MCF 10A (cell line): ENCODE results near the gene PHF14. TPM values are rescaled to one million over a fixed set of nuclear protein-coding genes. Genes with fewer than 3 reads are reported as not detected.

Experiments used
- BruUV-seq: library from RNA; stranded (reverse); fragments of 400-500 nt; replicated peaks from 2 replicates; lab custom pipeline; 2021; lab: Mats Ljungman, UMichigan
- CTCF ChIA-PET: fragments of 300-600 bp; sonication (Branson Sonifier 250); formaldehyde crosslinking; extraction: SDS; loops from one replicate; lab custom pipeline; 2021; ENCODE audit warnings: antibody characterized with exemption, inconsistent platforms; lab: Yijun Ruan, JAX
- POLR2A ChIA-PET: fragments of 300-600, 350-650 bp; sonication (Branson Sonifier 250); formaldehyde crosslinking; extraction: SDS; loops from one replicate; lab custom pipeline; 2020; ENCODE audit warnings: antibody characterized with exemption, inconsistent platforms; lab: Yijun Ruan, JAX
- DNase-seq: peaks from one replicate; pipeline ENCODE4 v3.0.0-alpha.2; 2018; ENCODE audit not compliant: unreplicated experiment
- H3K27ac Mint-ChIP-seq: one replicate; pipeline ENCODE4 v1.8.0; 2022; ENCODE audit warnings: mild to moderate bottlenecking, low read depth, mixed read lengths; ENCODE audit not compliant: unreplicated experiment
- H3K27me3 Mint-ChIP-seq: one replicate; pipeline ENCODE4 v1.8.0; 2022; ENCODE audit warnings: mixed read lengths; ENCODE audit not compliant: insufficient read depth, unreplicated experiment
- H3K36me3 Mint-ChIP-seq: one replicate; pipeline ENCODE4 v1.8.0; 2022; ENCODE audit warnings: mild to moderate bottlenecking, moderate library complexity, mixed read lengths; ENCODE audit not compliant: insufficient read depth, unreplicated experiment
- H3K4me1 Mint-ChIP-seq: one replicate; pipeline ENCODE4 v1.8.0; 2022; ENCODE audit warnings: mixed read lengths; ENCODE audit not compliant: insufficient read depth, unreplicated experiment
- H3K4me3 Mint-ChIP-seq: one replicate; pipeline ENCODE4 v1.8.0; 2022; ENCODE audit warnings: mild to moderate bottlenecking, moderate library complexity, mixed read lengths; ENCODE audit not compliant: unreplicated experiment
- H3K9me3 Mint-ChIP-seq: one replicate; pipeline ENCODE4 v1.8.0; 2022; ENCODE audit warnings: mixed read lengths; ENCODE audit not compliant: unreplicated experiment
- CTCF ChIP-seq: fragments of 200-600 bp; IDR thresholded peaks from one replicate; pipeline ENCODE4 v1.8.0; 2022; ENCODE audit warnings: antibody characterized with exemption, mild to moderate bottlenecking; ENCODE audit not compliant: unreplicated experiment
- intact Hi-C: fragments of 100-400 bp; cut with micrococcal nuclease; formaldehyde crosslinking; loops from 2 replicates; pipeline ENCODE4 v1.14.1; 2022
- total RNA-seq: library from RNA; stranded (reverse); gene quantifications from 2 replicates; pipeline ENCODE4 v1.2.3, GENCODE V29; 2022

Gene PHF14
- total RNA-seq, 1 experiment from 2014 or later: 39.6 TPM

- TF ChIP-seq CTCF: no peak
- POLR2A ChIA-PET: interaction anchor here (0.6 kb wide), 1 partner anchor 28 kb away, joined by 3 read pairs; no protein-coding TSS in a partner anchor
- Mint-ChIP-seq H3K27me3 (no peaks in the 10 kb centered on the region), H3K36me3 (peaks cover 28% of the 10 kb centered on the region), H3K4me1 (no peaks in the 10 kb centered on the region), H3K4me3 (no peak overlapping the region), H3K27ac (no peak overlapping the region), H3K9me3 (no peaks in the 10 kb centered on the region)
- intact Hi-C loops: no loop called here
- no peak for DNase-seq
- BruUV-seq: no TSS peak
- CTCF ChIA-PET: interaction anchor here (0.8 kb wide), 1 partner anchor 158 kb away, joined by 3 read pairs; no protein-coding TSS in a partner anchor
Observed at GRCh38 chr7:11054033-11054432, 80.4 kb downstream of the PHF14 start.

GRCh38 chr7:11060893-11061292 is 87.2 kb downstream of the PHF14 start:
- Mint-ChIP-seq H3K4me3 (no peak overlapping the region), H3K4me1 (no peaks in the 10 kb centered on the region), H3K27ac (no peak overlapping the region), H3K27me3 (no peaks in the 10 kb centered on the region), H3K36me3 (peaks cover 33% of the 10 kb centered on the region), H3K9me3 (no peaks in the 10 kb centered on the region)
- ChIA-PET POLR2A (no interaction called here), CTCF (interaction anchor here (0.6 kb wide), 1 partner anchor 73 kb away, joined by 3 read pairs; no protein-coding TSS in a partner anchor)
- TF ChIP-seq CTCF: no peak
- BruUV-seq: no TSS peak
- intact Hi-C loops: no loop called here
- DNase-seq: no peak

GRCh38 chr7:11062110-11062509 is 88.4 kb downstream of the PHF14 start:
- CTCF ChIA-PET: no interaction called here
- H3K4me3 Mint-ChIP-seq: no peak overlapping the region
- no peaks in the 10 kb centered on the region for H3K9me3 Mint-ChIP-seq
- BruUV-seq: no TSS peak
- H3K4me1 Mint-ChIP-seq: no peaks in the 10 kb centered on the region
- H3K27ac Mint-ChIP-seq: no peak overlapping the region
- DNase-seq: no peak
- no peaks in the 10 kb centered on the region for H3K27me3 Mint-ChIP-seq
- POLR2A ChIA-PET: no interaction called here
- H3K36me3 Mint-ChIP-seq: peaks cover 33% of the 10 kb centered on the region
- intact Hi-C loops: no loop called here
- no peak for TF ChIP-seq CTCF

GRCh38 chr7:11069591-11069990 is 95.9 kb downstream of the PHF14 start:
- ChIA-PET POLR2A (no interaction called here), CTCF (no interaction called here)
- Mint-ChIP-seq H3K27ac (no peak overlapping the region), H3K27me3 (no peaks in the 10 kb centered on the region), H3K4me3 (no peak overlapping the region), H3K9me3 (no peaks in the 10 kb centered on the region), H3K36me3 (peaks cover 23% of the 10 kb centered on the region), H3K4me1 (no peaks in the 10 kb centered on the region)
- intact Hi-C loops: no loop called here
- no peak for DNase-seq
- BruUV-seq: no TSS peak
- TF ChIP-seq CTCF: no peak
